K562 (cell line): ENCODE measurements around the gene RNASE8. TPM values are rescaled to one million over a fixed set of nuclear protein-coding genes. Genes with fewer than 3 reads are reported as not detected.

Source experiments
- ADNP ChIP-seq: fragments of 200-800 bp; sonication (Bioruptor generic); IDR thresholded peaks from 2 replicates; pipeline ENCODE4 v1.6.1; 2016; ENCODE audit warnings: missing genetic modification characterization, missing compliant biosample characterization
- BRD9 ChIP-seq: fragments of 450-650 bp; IDR thresholded peaks from 2 replicates; pipeline ENCODE4 v1.6.1; 2018; ENCODE audit warnings: low read depth; ENCODE audit not compliant: partially characterized antibody
- C11orf30 ChIP-seq: fragments of 450-650 bp; IDR thresholded peaks from 2 replicates; pipeline ENCODE4 v1.6.1; 2016; ENCODE audit warnings: low read depth, mild to moderate bottlenecking
- CXXC5 ChIP-seq: fragments of 250-450 bp; sonication (Bioruptor Pico); IDR thresholded peaks from 2 replicates; pipeline ENCODE4 v1.8.0; 2022; ENCODE audit warnings: inconsistent platforms, mild to moderate bottlenecking, moderate library complexity
- ESRRA ChIP-seq: fragments of 450-650 bp; IDR thresholded peaks from 2 replicates; pipeline ENCODE4 v1.6.1; 2014; ENCODE audit warnings: low read depth, mild to moderate bottlenecking, moderate library complexity, borderline replicate concordance
- POLR2B ChIP-seq: fragments of 450-650 bp; IDR thresholded peaks from 2 replicates; pipeline ENCODE4 v1.6.1; 2018; ENCODE audit warnings: low read depth; ENCODE audit not compliant: partially characterized antibody
- RB1 ChIP-seq: fragments of 450-650 bp; IDR thresholded peaks from 2 replicates; pipeline ENCODE4 v1.6.1; 2017; ENCODE audit warnings: low read depth, mild to moderate bottlenecking
- SMAD4 ChIP-seq: fragments of 250-450 bp; sonication (Bioruptor Pico); conservative IDR thresholded peaks from 2 replicates; pipeline ENCODE4 v1.8.0; 2021; ENCODE audit warnings: inconsistent platforms, mild to moderate bottlenecking, moderate library complexity
- SMARCC2 ChIP-seq: fragments of 450-650 bp; IDR thresholded peaks from 2 replicates; pipeline ENCODE4 v1.6.1; 2017; ENCODE audit warnings: antibody characterized with exemption, moderate library complexity, mild to moderate bottlenecking, low read depth
- STAT5B ChIP-seq: fragments of 250-450 bp; sonication (Bioruptor Pico); IDR thresholded peaks from 2 replicates; pipeline ENCODE4 v1.8.0; 2021; ENCODE audit warnings: mild to moderate bottlenecking, inconsistent platforms
- TAL1 ChIP-seq: fragments of 450-650 bp; IDR thresholded peaks from 2 replicates; pipeline ENCODE4 v1.6.1; 2016; ENCODE audit warnings: mild to moderate bottlenecking
- TEAD1 ChIP-seq, 2 experiments: fragments of 450-650 bp in 1 of 2; sonication (generic) in 1 of 2; formaldehyde crosslinking; IDR thresholded peaks; 2 replicates each; pipeline versions ENCODE4 v1.4.0 to v1.8.0; 2020 to 2022; ENCODE audit warnings: mild to moderate bottlenecking in 2 of 2, missing genetic modification reagents in 1 of 2
- YBX1 ChIP-seq: fragments of 450-650 bp; IDR thresholded peaks from 2 replicates; pipeline ENCODE4 v1.7.1; 2016; ENCODE audit warnings: mild to moderate bottlenecking
- ZBED1 ChIP-seq: IDR thresholded peaks from 2 replicates; pipeline ENCODE4 v1.6.1; 2014
- ZFP36 ChIP-seq: fragments of 150-350 bp; IDR thresholded peaks from 2 replicates; pipeline ENCODE4 v1.6.1; 2018; ENCODE audit warnings: low read length, low read depth; ENCODE audit not compliant: partially characterized antibody
- ZNF696 ChIP-seq: fragments of 250-450 bp; sonication (Bioruptor Pico); conservative IDR thresholded peaks from 2 replicates; pipeline ENCODE4 v1.4.0; 2020; ENCODE audit warnings: mild to moderate bottlenecking, moderate library complexity
- polyA plus RNA-seq, 8 experiments: library from polyadenylated mRNA; depleted of rRNA in 4 of 8; stranded (reverse) in 5 of 8; unstranded in 3 of 8; fragments of >200 nt; fragmentation: Nextera tagmentation in 2 of 8; fragmentation: Illumina TruSeq in 1 of 8; extraction: Ambion mirVana in 2 of 8; extraction: Trizol in 1 of 8; gene quantifications; 2 replicates each; pipeline versions ENCODE4 v1.2.1 to v1.2.3, GENCODE V29; 2011 to 2014; ENCODE audit warnings: inconsistent platforms in 1 of 8, missing spikeins in 1 of 8
- total RNA-seq, 7 experiments: library from RNA; depleted of rRNA in 6 of 7; stranded (reverse); fragments of >200 nt in 6 of 7; fragmentation: Illumina TruSeq in 2 of 7; extraction: Trizol in 2 of 7; gene quantifications; 2 replicates each; pipeline versions ENCODE4 v1.2.1 to v1.2.3, GENCODE V29; 2011 to 2021; ENCODE audit warnings: low replicate concordance in 1 of 7
- TF ChIP-seq, protein P1 (sequence below): fragments of 250-450 bp; sonication (Bioruptor Pico); IDR thresholded peaks from 2 replicates; pipeline ENCODE4 v1.9.0; 2021; ENCODE audit warnings: mild to moderate bottlenecking, inconsistent platforms
- TF ChIP-seq, protein P2 (sequence below): sonication (generic); formaldehyde crosslinking; IDR thresholded peaks from 2 replicates; pipeline ENCODE4 v1.8.1; 2023; ENCODE audit warnings: mild to moderate bottlenecking, missing genetic modification reagents
- TF ChIP-seq, protein P3 (sequence below): fragments of 250-450 bp; sonication (Bioruptor Pico); IDR thresholded peaks from 2 replicates; pipeline ENCODE4 v1.9.0; 2021; ENCODE audit warnings: mild to moderate bottlenecking

The RNASE8 gene
- total and polyA plus RNA-seq, 9 of the 15 experiments (the other 6 are each of a cell fraction or from before 2014, with no cell fraction given) = not detected

GRCh38 chr14:21024585-21025370 lies 32.8 kb upstream of the RNASE8 start, which contains the start of gene NDRG2 (continued):
- peak; percentile 73 for TF ChIP-seq SMAD4 (CRISPR knock-in tag)
- no peak for TF ChIP-seq TEAD1 (CRISPR knock-in tag; IDR thresholded peaks at IDR 0.05)
- TF ChIP-seq CXXC5 (CRISPR knock-in tag) = peak; percentile 62
- TF ChIP-seq POLR2B = no peak
- peak; percentile 73 for TF ChIP-seq ESRRA
- TF ChIP-seq RB1 = peak; percentile 49; the same call in 1 of the 2 replicates
- no peak for TF ChIP-seq ZBED1
- TF ChIP-seq, protein P1, sequence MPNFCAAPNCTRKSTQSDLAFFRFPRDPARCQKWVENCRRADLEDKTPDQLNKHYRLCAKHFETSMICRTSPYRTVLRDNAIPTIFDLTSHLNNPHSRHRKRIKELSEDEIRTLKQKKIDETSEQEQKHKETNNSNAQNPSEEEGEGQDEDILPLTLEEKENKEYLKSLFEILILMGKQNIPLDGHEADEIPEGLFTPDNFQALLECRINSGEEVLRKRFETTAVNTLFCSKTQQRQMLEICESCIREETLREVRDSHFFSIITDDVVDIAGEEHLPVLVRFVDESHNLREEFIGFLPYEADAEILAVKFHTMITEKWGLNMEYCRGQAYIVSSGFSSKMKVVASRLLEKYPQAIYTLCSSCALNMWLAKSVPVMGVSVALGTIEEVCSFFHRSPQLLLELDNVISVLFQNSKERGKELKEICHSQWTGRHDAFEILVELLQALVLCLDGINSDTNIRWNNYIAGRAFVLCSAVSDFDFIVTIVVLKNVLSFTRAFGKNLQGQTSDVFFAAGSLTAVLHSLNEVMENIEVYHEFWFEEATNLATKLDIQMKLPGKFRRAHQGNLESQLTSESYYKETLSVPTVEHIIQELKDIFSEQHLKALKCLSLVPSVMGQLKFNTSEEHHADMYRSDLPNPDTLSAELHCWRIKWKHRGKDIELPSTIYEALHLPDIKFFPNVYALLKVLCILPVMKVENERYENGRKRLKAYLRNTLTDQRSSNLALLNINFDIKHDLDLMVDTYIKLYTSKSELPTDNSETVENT (CRISPR knock-in tag) = 0 out of 2 replicates have a peak, but pooled peaks have one; percentile 55
- no peak for TF ChIP-seq YBX1
- TF ChIP-seq TAL1 = no peak
- no peak for TF ChIP-seq ADNP
- TF ChIP-seq ZNF696 (CRISPR knock-in tag) = no peak
- TF ChIP-seq ZFP36 = no peak
- TF ChIP-seq, protein P2, sequence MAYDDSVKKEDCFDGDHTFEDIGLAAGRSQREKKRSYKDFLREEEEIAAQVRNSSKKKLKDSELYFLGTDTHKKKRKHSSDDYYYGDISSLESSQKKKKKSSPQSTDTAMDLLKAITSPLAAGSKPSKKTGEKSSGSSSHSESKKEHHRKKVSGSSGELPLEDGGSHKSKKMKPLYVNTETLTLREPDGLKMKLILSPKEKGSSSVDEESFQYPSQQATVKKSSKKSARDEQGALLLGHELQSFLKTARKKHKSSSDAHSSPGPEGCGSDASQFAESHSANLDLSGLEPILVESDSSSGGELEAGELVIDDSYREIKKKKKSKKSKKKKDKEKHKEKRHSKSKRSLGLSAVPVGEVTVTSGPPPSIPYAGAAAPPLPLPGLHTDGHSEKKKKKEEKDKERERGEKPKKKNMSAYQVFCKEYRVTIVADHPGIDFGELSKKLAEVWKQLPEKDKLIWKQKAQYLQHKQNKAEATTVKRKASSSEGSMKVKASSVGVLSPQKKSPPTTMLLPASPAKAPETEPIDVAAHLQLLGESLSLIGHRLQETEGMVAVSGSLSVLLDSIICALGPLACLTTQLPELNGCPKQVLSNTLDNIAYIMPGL (CRISPR knock-in tag) = no peak
- TF ChIP-seq, protein P3, sequence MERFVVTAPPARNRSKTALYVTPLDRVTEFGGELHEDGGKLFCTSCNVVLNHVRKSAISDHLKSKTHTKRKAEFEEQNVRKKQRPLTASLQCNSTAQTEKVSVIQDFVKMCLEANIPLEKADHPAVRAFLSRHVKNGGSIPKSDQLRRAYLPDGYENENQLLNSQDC (CRISPR knock-in tag) = peak; percentile 42; the same call in 1 of the 2 replicates
- no peak for TF ChIP-seq C11orf30
- TF ChIP-seq STAT5B = no peak
- TF ChIP-seq BRD9 = no peak
- TF ChIP-seq SMARCC2 = no peak
